Activated T-cell treated with anti-CD3 and anti-CD28 coated beads for 24 hours (primary cell): ENCODE measurements around the gene UCMA.
"Not testable (repeated sequence)": the region's sequence is repeated elsewhere in the genome, so short reads cannot be mapped to it uniquely, and the experiment has no call there.

Source experiments
- DNase-seq: peaks from one replicate; pipeline ENCODE4 v3.0.0-alpha.2; 2020; ENCODE audit warnings: low read depth

UCMA gene, protein sequence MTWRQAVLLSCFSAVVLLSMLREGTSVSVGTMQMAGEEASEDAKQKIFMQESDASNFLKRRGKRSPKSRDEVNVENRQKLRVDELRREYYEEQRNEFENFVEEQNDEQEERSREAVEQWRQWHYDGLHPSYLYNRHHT

DNA sequence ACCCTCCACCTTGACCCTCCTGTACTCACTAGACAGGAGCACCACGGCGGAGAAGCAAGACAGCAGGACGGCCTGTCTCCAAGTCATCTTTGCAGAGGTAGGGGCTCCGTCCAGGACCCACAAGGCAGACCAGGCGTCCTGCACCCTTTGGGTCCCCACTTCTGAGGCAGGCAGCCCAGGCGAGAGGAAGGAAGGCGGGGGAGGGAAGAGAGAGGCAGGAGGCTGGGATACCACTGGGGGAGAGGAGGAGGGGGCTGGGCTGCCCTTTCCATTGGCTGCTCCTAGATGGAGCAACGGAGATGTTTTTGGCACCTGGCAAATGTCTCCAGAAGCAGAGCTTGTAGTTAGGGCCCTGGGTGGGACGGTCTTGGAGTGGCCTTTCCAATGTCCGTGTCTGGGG, at the start of gene UCMA:
UCMA (minus strand) TSS at position 203 of the 400 bp plus-strand sequence; CDS start at position 87, 116 bp downstream.
- DNase-seq: no peak

DNA sequence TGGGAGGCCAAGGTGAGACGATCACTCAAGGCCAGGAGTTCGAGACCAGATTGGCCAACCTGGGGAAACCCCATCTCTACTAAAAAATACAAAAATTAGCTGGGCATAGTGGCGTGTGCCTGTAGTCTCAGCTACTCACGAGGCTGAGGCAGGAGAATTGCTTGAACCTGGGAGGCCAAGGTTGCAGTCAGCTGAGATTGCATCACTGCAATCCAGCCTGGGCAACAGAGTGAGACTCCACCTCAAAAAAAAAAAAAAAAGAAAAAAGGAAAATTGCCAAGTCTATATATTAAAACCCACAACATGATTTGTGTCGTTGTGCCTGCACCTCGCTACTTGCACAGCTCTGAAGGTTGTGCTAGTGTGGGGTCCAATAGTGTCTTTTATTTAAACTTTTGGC, 48.2 kb upstream of the UCMA start:
- DNase-seq: not testable (repeated sequence)

DNA sequence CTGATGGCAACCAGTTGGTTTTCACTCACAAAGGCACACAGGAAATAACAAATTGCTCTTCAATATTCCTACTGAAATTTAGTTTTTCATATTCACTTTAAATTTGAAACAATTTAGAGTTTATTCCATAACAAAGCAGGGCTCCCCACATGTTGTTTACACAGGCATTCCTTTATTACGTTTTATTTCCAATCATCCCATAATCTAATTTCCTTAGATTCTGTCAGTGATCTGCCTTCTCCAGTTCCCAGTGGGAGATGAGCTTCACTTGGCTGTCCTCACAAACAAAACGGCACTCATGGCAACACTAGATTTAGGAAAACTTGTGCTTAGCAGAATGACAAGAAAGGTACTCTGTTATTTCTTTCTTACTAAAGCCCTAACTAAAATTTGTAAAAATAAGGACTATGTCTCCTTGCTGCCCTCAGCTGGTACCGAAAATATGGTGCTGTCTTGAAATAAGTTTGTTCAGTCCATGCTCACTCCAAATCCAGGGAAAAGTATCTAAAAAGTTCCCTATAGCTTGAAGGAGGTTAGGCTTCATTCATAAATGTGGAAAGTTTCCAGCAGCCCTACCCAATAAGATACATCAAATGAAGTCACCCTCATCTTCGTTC, 42.7 kb upstream of the UCMA start:
- DNase-seq: no peak

DNA sequence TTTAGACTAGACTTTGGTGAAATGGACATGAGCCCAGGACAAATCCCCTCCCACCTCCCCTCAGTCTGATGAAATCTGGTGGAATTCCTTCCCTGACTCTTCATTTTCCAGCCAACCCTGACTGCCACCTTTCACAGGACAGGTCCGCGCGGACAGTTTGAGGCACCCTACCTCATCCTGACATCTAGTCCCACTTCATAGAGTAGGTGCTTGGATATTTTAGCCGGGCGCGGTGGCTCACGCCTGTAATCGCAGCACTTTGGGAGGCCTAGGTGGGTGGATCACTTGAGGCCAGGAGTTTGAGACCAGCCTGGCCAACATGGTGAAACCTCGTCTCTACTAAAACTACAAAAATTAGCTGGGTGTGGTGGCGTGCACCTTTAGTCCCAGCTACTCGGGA, 42.0 kb upstream of the UCMA start:
- DNase-seq: not testable (repeated sequence)

DNA sequence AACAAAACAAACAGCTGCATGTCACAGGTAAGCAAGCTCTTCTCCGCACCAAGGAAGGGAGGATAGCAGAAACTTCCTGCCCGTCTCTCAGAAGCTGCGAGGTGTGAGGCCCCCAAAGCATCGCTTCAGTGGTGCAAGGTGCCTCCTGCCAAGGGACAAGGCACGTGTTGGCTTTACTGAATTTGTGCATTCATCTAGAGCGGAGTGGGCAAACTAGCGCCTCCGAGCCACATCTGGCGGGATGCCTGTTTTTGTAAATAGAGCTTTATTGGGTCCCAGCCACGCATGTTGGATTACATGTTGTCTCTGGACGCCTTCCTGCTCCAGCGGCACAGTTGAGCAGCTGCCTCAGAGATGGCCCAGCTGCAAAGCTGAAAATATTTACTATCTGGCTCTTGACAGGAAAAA, 38.0 kb upstream of the UCMA start:
- DNase-seq: no peak

DNA sequence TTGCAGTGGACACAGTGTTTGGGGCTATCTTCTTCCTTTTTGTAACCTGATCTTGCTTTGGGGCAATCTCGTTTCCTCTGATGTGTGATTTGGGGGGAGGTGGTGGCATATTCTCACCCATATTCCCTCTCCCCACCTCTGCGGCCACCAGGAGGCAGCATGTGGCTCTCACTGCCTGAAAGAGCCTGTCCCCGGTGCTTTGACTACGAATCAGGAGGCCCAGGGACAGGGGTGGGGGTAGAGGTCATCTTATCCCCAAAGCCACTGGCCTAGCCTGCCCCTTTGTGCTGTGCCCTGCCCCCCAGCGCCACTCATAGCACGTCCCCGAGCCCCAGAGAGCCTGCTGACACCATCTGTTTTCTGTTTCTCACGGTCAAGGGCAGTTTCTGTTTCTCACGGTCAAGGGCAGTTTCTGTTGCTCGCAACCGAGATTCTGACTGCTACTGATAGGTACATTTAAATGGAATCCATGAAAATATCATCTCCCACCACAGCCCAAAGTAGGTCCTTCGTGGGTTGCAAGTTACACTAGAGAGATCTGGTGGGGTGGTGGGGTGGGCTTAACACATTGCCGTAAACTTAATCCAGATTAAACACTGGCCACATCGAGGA, 37.5 kb upstream of the UCMA start:
- no peak for DNase-seq

DNA sequence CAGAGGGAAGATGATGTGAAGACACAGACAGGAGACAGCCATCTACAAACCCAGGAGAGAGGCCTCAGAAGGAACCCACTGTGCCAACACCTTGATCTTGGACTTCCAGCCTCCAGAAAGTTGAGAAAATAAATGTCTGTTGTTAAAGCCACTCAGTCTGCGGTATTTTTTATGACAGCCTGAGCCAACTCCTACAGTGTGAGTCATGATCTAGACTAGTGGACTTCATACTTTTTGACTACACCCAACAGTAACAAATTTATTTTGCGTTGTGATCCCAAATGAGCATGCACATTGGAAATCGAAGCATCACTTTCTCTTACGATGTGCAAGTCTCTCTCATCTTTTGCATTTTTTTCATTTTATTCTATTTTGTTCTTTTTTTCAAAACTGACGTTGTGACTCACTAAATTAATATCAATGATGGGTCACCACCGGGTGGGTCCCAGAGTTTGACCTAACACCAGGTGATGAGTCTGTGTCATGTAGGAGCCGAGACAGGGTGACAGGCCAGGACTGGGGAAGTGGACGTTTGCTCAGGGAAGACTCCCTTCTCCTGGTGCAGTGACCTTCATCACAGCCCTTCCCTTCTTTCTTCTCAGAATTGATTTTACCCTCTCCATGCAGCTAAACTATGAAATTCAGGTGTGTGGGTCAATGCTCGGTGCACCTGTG, 36.8 kb upstream of the UCMA start:
- DNase-seq: no peak

DNA sequence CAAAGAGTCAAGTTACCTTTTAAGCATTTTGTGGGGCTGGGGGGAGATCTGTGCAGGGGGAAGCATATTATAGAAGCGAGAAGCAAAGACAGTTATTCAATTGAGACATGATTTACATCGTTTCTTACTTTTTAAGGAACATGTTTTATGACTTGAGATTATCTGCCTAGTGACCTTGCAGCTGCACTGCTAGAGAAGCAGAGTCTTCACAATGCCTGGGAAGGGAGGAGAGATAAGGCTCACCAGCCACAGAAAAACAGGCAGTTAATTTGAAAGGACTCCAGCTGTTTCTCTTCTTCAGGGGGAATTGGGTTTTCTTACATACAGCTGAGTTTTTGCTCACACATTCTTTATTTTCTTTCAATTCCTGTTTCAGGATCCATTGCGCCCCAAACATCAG, 34.7 kb upstream of the UCMA start:
- DNase-seq: no peak

DNA sequence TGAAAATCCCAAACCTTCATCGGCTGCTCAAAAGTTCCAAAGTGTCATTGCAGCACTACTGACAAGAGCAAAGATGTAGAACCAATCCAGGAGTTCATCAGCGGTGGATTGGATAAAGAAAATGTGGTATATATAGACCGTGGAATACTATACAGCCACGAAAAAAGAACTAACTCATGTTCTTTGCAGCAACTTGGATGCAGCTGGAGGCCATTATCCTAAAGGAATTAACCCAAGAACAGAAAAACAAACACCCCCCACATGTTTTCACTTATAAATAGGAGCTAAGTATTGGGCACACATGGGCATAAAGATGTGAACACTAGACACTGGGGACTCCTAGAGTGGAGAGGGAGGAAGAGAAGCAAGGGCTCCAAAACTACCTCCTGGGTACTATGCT, 34.1 kb upstream of the UCMA start:
- DNase-seq: no peak

DNA sequence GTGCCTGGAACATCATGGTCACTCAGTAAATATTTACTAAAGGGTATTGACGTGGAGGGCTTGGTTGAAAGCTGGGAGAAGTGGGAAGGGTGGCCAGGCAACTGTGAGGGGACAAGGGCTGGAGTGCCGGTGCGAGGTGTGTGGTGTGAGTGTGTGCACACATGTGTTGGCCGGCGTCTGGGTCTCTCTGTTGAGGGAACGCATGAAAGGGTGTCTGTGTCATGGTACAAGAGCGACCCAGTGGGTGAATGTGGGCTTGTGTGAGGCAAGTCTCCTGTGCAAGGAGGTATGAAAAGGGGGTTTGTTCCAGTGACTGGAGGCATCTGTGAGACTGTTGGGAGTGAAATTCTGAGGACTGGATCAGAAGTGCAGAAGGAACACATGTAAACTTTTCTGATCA, 29.4 kb upstream of the UCMA start:
- DNase-seq: no peak

DNA sequence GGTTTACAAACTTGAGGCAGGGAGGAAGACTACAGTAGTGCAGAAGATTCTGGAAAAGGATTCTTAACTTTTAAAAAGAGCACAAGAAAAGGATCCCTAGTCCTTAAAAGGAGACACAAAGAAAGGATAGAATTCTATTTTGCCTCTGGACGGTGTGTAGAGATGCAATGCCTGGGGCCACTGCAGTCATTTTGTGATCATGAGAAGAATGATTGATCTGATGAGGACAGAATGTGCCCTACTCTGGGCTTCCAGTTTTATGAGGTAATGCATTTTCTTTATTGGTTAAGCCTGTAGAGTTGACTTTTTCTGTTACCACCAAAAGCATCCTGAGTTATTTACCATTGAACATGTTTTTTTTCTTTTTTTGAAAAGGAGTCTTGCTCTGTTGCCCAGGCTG, 28.3 kb upstream of the UCMA start:
- DNase-seq: no peak

DNA sequence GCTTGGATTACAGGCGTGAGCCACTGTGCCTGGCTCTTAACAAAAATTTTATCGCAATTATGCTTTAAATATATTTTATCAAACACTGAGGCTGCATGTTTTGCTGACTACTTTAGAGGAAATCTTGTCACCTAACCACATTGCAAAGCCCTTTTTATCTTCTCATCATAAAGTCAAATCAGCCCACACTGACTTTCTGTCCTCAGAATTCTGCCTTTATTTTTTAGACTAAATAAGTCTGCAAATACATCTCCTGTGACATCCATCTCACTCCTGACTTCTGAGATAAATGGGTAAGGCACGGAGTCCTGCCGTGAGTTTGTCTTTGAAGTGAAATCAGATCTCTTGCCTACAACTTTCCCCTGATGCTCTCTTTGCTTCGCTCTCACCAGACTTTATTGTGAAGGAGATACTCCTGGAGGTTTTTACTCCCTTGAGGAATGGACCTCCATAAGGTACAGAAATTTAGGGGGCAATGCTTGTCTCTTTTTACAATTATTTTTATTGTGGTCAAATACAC, 23.5 kb upstream of the UCMA start:
- no peak for DNase-seq

DNA sequence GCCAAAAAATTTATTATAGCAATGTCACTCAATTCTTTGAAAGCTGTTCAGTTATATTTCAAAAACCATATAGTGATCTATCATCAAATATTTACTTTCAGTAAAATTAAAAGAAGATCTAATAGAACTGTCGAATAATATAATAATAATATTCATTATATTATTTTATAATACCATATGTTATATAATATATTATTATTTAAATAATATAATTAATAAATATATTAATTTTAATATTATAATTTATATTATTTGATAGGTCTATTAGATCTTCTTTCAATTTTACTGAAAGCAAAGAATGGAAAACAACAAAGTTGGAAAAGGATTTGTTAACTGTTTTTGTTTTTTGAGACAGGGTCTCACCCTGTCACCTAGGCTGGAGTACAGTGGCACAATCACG, 22.5 kb upstream of the UCMA start:
- DNase-seq: no peak

DNA sequence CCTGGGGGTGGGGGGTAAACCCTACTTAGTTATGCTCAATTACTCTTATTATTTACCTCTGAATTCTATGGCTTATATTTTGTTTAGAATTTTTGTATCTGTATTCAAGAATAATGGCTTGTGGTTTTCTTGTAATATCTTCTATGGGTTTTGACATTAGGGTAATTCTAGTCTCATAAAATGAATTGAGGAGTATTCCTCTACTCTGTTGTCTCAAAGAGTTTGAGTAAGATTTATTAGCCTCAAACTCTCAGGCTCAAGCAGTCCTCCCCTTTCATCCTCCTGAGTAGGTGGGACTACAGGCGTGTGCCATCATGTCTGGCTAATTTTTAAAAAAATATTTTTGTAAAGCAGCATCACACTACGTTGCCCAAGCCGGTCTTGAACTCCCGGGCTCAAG, 19.6 kb upstream of the UCMA start:
- DNase-seq: no peak

DNA sequence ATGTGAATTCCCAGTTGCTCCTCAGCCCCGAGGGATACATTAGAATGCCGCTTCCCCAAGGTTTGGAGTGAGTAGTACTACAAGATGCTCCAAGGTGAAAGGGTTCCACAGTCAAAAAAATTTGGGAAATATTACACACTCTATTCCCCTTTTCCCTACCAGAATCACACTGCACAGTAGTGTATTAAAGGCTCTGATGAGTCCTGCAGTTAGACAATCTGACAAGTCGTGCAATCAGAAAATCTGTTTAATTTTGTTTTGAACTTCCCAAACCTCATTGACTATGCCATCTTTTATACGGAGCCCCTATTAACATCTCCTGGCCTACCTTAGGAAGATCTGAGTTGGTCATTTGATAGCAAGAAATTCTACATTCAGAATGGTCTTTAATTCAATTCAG, 13.6 kb upstream of the UCMA start:
- no peak for DNase-seq

DNA sequence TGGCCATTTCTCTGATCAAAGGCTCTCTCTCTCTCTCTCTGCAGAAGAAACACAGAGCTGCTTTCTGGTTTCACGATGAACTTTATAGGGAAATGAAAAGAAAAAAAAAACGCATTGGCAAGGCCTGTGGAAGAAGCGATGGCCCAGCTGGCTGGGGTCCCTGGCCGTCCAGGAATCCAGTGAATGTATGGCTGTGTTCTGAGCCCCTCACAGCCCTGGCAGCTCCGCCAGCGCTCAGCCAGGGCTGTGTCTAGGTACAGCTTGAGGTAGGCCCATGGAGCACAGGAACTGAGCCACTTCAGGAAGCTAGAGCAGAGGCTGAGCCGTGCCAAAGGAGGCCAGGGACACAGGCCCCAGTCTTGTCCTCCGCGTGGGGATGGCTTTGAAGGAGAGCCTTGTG, 13.1 kb upstream of the UCMA start:
- no peak for DNase-seq

DNA sequence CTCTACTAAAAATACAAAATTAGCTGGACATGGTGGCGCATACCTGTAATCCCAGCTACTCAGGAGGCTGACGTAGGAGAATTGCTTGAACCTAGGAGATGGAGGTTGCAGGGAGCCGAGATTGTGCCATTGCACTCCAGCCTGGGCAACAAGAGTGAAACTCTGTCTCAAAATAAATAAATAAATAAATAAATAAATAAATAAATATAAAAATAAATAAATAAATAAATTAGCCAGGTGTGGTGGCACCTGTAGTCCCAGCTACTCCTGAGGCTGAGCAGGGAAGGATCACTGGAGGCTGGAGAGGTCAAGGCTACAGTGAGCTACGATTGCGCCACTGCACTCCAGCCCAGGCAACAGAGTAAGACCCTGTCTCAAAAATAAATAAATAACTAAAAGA, 8.1 kb upstream of the UCMA start:
- DNase-seq: not testable (repeated sequence)

DNA sequence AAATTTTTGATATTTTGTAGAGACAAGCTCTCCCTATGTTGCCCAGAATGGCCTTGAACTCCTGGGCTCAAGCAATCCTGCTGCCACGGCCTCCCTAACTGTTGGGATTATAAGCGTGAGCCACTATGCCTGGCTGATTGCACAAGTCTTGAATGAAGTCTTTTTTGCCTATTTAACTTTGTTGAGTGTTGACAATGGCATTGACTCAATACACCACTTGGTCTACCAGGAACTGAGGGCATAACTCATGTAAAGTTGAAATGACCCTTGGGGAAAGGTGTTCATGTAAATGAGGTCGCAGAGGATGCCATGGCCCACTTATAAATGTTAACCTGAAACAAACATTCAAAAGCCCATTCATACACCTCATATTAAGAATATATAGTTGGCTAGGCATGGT, 7.4 kb upstream of the UCMA start:
- DNase-seq: no peak

DNA sequence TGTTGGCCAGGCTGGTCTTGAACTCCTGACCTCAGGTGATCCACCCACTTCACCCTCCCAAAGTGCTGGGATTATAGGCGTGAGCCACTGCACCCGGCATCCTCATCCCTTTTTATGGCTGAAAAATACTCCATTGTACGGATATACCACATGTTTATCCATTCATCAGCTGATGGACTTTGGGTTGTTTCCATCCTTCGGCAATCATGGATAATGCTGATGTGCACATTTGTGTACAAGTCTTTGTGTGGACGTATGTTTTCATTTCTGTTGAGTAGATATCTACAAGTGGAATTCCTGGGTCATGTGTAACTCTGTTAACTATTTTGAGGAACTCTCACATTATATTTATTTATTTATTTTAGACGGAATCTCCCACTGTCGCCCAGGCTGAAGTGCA, 5.7 kb upstream of the UCMA start:
- no peak for DNase-seq

DNA sequence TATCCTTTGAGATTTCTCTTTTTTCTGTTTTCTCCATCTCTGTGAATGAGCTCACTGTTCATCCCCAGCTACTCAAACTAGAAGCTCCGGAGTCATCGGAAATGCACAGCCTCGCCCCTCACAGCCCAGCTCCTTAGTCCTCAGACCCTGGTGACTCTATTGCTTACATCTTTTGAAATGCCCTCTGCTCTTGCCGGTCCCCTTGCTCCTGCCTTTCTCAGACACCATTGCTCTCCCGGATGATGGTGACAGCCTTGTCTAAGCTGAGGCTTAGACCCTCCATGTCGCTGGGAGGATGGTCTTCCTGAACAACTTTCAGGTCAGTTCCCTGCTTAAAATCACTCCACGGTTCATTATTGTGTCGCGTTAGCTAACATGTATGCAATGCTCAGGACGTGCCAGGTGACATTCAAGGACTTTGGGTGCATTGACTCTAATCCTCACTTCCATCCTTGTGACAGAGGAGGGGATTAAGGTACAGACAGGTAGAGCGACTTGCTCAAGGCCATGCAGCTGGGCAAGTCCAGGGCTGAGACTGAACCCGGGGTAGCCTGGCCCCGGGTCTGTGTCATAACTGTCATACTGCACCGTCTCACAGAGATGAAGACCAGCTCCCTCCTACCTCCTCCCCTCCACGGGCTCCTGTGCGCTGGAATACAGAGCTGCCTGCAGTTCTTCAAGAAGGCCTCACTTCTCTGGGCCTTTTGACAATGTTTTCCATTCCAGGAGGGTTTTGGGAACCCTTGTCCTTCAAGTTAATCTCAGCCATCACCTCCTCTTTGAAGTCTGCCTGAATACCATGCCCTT, 4.3 kb upstream of the UCMA start:
- DNase-seq: no peak

DNA sequence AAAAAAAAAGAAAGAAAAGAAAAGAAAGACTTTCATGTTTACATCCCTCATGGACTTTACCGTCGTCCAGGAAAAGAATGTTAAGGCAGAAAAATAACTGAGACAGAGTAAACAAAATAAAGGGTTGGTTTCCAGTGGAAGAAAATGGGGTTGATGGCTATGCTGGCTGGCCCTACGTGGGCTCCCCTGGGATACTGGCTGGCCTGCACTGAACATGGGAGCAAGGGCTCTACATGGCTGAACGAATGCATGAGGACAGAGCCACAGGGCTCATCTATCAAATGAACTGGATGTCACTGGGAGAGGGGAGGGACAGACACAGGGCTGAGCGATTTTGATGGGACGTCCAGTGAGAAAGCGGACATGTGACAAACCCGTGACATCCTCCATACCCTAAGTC, 2.5 kb upstream of the UCMA start:
- no peak for DNase-seq

DNA sequence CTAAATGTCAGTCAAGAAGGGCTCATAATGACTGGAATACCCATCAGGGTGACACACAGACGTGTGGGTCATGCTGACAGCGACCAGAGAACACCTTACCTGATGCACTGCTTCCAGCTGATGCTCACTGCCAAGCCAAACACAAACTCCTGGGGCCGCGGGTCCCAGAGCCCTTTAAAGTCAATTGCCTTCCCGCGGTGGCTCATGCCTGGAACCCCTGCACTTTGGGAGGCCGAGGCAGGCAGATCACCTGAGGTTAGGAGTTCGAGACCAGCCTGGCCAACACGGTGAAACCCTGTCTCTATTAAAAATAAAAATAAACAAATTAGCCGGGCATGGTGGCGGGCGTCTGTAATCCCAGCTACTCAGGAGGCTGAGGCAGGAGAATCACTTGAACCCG, 562 bp upstream of the UCMA start:
- DNase-seq: not testable (repeated sequence)
